ENCODE results near the gene TRIM8. TPM values are rescaled to one million over a fixed set of nuclear protein-coding genes. Genes with fewer than 3 reads are reported as not detected.

TRIM8 gene
- total and polyA plus RNA-seq, 2 of the 8 experiments (the other 6 are each of a cell fraction or from before 2014, with no cell fraction given) = 24.9 to 38.8 TPM

DNA sequence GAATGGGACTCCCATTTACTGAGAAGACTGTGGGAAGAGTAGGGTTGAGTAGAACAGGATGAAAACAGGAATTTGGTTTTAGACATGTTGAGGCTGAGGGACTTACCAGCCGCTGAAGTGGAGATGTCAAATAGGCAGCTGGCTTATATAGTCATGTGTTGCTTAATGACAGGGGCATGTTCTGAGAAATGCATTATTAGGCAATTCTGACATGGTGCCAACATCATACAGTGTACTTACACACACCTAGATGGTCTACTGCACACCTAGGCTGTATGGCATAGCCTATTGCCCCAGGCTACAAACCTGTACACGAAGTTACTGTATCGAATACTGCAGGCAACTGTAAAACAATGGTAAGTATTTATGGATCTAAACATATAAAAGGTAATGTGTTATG is 52.5 kb downstream of the TRIM8 start (continued):
- no peak for TF ChIP-seq YY1 (IDR thresholded peaks at IDR 0.05; ENCODE audit: low read depth, low read length)
- TF ChIP-seq, protein P1, sequence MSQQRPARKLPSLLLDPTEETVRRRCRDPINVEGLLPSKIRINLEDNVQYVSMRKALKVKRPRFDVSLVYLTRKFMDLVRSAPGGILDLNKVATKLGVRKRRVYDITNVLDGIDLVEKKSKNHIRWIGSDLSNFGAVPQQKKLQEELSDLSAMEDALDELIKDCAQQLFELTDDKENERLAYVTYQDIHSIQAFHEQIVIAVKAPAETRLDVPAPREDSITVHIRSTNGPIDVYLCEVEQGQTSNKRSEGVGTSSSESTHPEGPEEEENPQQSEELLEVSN (IDR thresholded peaks at IDR 0.05) = no peak
- no peak for TF ChIP-seq SP2 (IDR thresholded peaks at IDR 0.05; ENCODE audit: low read length)
- TF ChIP-seq FOSL1 (IDR thresholded peaks at IDR 0.05; ENCODE audit: insufficient read depth, low read depth, low read length) = no peak
